ENCODE data around the gene UBL4B.

Gene UBL4B

DNA sequence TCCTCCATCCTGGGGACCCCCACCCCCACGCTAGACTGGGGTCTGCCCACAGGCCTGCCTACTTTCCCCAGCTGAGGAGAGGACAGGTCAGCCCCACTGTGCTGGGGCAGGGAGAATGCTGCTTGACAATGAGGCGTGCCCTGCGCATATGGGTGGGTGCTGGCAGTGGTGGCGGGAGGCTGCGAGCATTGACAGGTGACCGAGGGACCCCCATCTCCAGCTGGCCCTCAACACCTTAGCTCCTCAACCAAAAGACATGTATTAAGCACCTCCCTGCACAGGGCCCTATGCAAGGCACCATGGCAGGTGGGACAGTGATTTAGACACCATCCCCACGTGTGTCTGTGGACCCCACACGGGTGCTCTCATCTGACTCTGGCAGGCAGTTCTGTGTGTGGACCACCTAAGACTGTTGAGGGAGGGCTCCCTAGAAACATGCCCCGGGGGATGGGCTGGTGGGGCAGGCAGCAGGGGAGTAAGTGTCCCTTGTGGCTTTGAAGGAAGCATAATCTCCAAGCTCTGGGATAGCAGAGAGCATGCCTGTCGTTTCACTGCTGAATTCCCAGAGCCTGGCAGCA lies 23.4 kb upstream of the UBL4B start:
- ChIA-PET CTCF (interaction anchor here (0.6 to 8.3 kb wide), 19 partner anchors 8 to 459 kb away, joined by 3 to 104 read pairs (median 5); partner anchors contain the start of gene UBL4B), POLR2A (interaction anchor here (1.1 to 1.2 kb wide), 2 partner anchors 11 to 14 kb away, joined by 3 to 4 read pairs; no protein-coding TSS in a partner anchor)
- TF ChIP-seq, protein P1, sequence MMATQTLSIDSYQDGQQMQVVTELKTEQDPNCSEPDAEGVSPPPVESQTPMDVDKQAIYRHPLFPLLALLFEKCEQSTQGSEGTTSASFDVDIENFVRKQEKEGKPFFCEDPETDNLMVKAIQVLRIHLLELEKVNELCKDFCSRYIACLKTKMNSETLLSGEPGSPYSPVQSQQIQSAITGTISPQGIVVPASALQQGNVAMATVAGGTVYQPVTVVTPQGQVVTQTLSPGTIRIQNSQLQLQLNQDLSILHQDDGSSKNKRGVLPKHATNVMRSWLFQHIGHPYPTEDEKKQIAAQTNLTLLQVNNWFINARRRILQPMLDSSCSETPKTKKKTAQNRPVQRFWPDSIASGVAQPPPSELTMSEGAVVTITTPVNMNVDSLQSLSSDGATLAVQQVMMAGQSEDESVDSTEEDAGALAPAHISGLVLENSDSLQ (IDR thresholded peaks at IDR 0.05), result no peak
- no peak for DNase-seq (ENCODE audit: extremely low spot score)

DNA sequence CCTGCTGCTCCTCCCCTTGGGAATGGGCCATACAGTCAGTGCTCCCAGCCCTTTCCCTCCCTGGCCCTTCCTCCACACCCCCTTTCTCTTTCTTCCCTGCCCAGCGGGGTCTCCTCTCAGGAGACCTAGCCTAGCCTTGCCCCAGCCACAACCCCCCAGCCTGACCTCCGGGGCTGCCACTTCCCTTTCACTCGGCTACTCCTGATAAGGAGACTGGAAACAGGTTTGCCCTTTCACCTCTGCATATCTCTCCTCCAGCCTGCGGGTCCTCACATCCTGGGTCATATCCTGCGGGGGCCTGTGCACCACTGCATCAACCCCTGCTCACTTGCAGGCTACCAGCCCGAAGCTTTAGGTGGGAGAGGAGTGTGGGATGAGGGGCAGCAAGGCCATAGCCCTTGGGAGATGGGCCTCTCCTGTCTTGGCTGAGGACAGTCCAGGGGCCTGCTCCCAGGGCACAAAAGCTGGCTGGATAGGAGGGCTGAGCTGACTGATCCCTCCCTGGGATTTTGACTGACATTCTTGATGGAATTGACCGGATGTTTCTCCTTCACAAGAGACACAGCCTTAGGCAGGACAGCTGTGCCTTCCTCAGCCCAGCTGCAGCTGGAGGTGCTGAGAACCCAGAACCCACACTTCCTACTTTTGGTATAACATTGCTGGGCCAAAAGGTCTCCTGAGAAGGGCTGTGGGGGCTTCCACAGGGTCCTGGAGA lies 22.5 kb upstream of the UBL4B start:
- DNase-seq (ENCODE audit: extremely low spot score), result no peak
- TF ChIP-seq CTBP1 (IDR thresholded peaks at IDR 0.05; ENCODE audit: borderline replicate concordance) (no peak), L3MBTL2 (conservative IDR thresholded peaks at IDR 0.05) (no peak), FOXA1 (IDR thresholded peaks at IDR 0.05) (no peak), LEF1 (IDR thresholded peaks at IDR 0.05; ENCODE audit: borderline replicate concordance) (no peak), NFRKB (IDR thresholded peaks at IDR 0.05) (no peak), ZNF384 (IDR thresholded peaks at IDR 0.05) (no peak), FOXM1 (IDR thresholded peaks at IDR 0.05; ENCODE audit: borderline replicate concordance) (no peak), ARNT (IDR thresholded peaks at IDR 0.05) (no peak), SUZ12 (IDR thresholded peaks at IDR 0.05) (no peak), TARDBP (IDR thresholded peaks at IDR 0.05) (no peak), HDGF (IDR thresholded peaks at IDR 0.05; ENCODE audit: borderline replicate concordance) (no peak), ELF4 (IDR thresholded peaks at IDR 0.05) (no peak), FOXK2 (IDR thresholded peaks at IDR 0.05) (no peak), BHLHE40 (IDR thresholded peaks at IDR 0.05; ENCODE audit: borderline replicate concordance) (no peak), SP1 (IDR thresholded peaks at IDR 0.05) (no peak)
- TF ChIP-seq, protein P1 (IDR thresholded peaks at IDR 0.05), result no peak
- ChIA-PET POLR2A (interaction anchor here (0.6 to 1.4 kb wide), 2 partner anchors 11 to 563 kb away, joined by 3 to 5 read pairs; no protein-coding TSS in a partner anchor), CTCF (interaction anchor here (8.3 kb wide), 1 partner anchor 13 kb away, joined by 104 read pairs; no protein-coding TSS in a partner anchor)

GRCh38 chr1:110091381-110091780 lies 20.9 kb upstream of the UBL4B start:
- ChIA-PET POLR2A (interaction anchor here (1.4 to 2.0 kb wide), 2 partner anchors 10 kb away, joined by 5 to 8 read pairs; no protein-coding TSS in a partner anchor), CTCF (interaction anchor here (1.1 to 8.3 kb wide), 3 partner anchors 12 to 31 kb away, joined by 3 to 104 read pairs (median 10); no protein-coding TSS in a partner anchor)
- no peak for TF ChIP-seq ZNF384 (IDR thresholded peaks at IDR 0.05)
- no peak for TF ChIP-seq CTBP1 (IDR thresholded peaks at IDR 0.05; ENCODE audit: borderline replicate concordance)
- no peak for TF ChIP-seq LEF1 (IDR thresholded peaks at IDR 0.05; ENCODE audit: borderline replicate concordance)
- TF ChIP-seq ELF4 (IDR thresholded peaks at IDR 0.05), result no peak
- no peak for DNase-seq (ENCODE audit: extremely low spot score)

- POLR2A ChIA-PET, result interaction anchor here (2.0 kb wide), 1 partner anchor 11 kb away, joined by 8 read pairs; no protein-coding TSS in a partner anchor
- DNase-seq (ENCODE audit: extremely low spot score), result no peak
- TF ChIP-seq SUZ12 (IDR thresholded peaks at IDR 0.05), result no peak
- TF ChIP-seq, protein P1 (IDR thresholded peaks at IDR 0.05), result no peak
- CTCF ChIA-PET, result interaction anchor here (1.1 to 8.3 kb wide), 3 partner anchors 11 to 32 kb away, joined by 3 to 104 read pairs (median 10); no protein-coding TSS in a partner anchor
Observed at GRCh38 chr1:110091791-110092190, 20.5 kb upstream of the UBL4B start.

- ChIA-PET CTCF (interaction anchor here (0.7 to 8.3 kb wide), 2 partner anchors 10 to 63 kb away, joined by 4 to 104 read pairs; no protein-coding TSS in a partner anchor), POLR2A (interaction anchor here (0.6 kb wide), 1 partner anchor 1010 kb away, joined by 4 read pairs; no protein-coding TSS in a partner anchor)
- no peak for TF ChIP-seq ZNF384 (IDR thresholded peaks at IDR 0.05)
- no peak for TF ChIP-seq SP1 (IDR thresholded peaks at IDR 0.05)
- TF ChIP-seq ELF4 (IDR thresholded peaks at IDR 0.05), result no peak
- no peak for TF ChIP-seq LEF1 (IDR thresholded peaks at IDR 0.05; ENCODE audit: borderline replicate concordance)
- no peak for TF ChIP-seq SUZ12 (IDR thresholded peaks at IDR 0.05)
- no peak for TF ChIP-seq FOXA1 (IDR thresholded peaks at IDR 0.05)
- TF ChIP-seq ARNT (IDR thresholded peaks at IDR 0.05), result no peak
- no peak for TF ChIP-seq BHLHE40 (IDR thresholded peaks at IDR 0.05; ENCODE audit: borderline replicate concordance)
- no peak for TF ChIP-seq FOXK2 (IDR thresholded peaks at IDR 0.05)
- TF ChIP-seq L3MBTL2 (conservative IDR thresholded peaks at IDR 0.05), result no peak
- no peak for TF ChIP-seq FOXM1 (IDR thresholded peaks at IDR 0.05; ENCODE audit: borderline replicate concordance)
- no peak for TF ChIP-seq HDGF (IDR thresholded peaks at IDR 0.05; ENCODE audit: borderline replicate concordance)
- TF ChIP-seq, protein P1 (IDR thresholded peaks at IDR 0.05), result no peak
- TF ChIP-seq NFRKB (IDR thresholded peaks at IDR 0.05), result no peak
- TF ChIP-seq CTBP1 (IDR thresholded peaks at IDR 0.05; ENCODE audit: borderline replicate concordance), result no peak
- no peak for DNase-seq (ENCODE audit: extremely low spot score)
Observed at GRCh38 chr1:110092991-110093390, 19.3 kb upstream of the UBL4B start.
